Effector CD4-positive, alpha-beta T cell (primary cell): ENCODE results near the gene TPST2.

Source experiments
- DNase-seq: peaks from one replicate; pipeline ENCODE4 v3.0.0-alpha.2; 2020

TPST2 gene

DNA sequence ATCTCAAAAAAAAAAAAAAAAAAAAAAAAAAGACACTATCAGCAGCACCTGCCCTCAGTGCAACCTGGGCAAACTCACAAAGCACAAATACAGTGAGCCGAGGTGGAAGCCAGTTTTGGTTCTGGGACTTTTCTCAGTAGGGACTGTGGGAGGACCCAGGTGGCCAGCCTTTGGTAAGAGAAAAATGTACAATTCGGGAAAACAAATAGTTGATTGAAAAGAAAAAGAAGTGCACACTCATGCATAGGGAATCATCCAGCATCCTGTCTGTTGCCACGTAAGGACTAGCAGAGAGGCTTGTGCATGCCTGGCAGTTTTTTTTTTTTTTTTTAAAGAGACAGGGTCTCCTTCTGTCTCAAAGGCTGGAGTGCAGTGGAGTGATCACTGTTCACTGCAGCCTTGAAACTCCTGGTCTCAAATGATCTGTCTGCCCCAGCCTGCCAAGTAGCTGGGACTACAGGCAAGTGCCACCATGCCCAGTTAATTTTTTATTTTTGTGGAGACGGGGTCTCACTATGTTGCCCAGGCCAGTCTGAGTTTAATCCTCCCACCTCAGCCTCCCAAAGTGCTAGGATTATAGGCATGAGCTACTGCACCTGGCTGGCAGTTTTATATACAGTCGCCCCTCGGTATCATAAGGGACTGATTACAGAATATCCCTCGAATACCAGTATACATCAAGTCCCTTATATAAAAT is 36.7 kb downstream of the TPST2 start:
- DNase-seq, result no peak

GRCh38 chr22:26552466-26552865 is 37.5 kb downstream of the TPST2 start:
- no peak for DNase-seq

DNA sequence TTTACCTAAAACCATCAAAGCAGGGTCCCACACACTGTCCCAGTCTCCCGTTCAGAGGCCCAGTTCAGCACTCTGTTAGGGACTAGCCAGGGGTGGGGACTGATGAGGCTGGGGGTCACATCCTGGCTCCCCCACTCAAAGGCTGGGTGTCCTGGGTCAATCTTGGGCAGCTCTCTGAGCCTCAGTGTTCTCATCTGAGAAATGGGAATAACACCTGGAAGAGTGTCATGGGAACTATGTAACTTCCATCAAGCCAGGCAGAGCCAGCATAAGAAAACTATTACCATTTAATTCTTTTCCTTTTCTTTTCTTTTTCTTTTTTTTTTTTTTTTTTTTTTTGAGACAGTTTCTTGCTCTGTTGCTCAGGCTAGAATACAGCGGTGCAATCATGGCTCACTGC is 38.4 kb downstream of the TPST2 start:
- no peak for DNase-seq

GRCh38 chr22:26550498-26551033 is 39.4 kb downstream of the TPST2 start:
- DNase-seq, result no peak

GRCh38 chr22:26549902-26550497 is 39.9 kb downstream of the TPST2 start:
- no peak for DNase-seq

- no peak for DNase-seq
These were observed 40.9 kb downstream of the TPST2 start for GRCh38 chr22:26548984-26549383.

- DNase-seq, result no peak
These were observed 41.6 kb downstream of the TPST2 start for GRCh38 chr22:26548303-26548702.

DNA sequence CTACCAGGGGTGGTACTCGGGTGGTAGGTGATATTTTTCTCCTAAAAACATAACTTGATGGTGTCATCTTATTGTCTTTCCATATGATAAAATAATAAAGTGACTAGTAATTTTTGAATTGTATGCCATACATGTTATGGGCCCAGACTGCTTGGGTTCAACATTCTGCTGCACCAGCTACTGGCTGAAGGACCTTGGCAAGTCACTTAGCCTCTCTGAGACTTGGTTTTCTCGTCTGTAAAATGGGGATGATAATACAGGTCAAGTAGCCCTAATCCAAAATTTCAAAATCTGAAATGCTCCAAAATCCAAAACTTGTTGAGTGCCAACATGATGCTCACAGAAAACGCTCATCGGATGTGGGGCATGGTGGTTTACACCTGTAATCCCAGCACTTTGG is 42.1 kb downstream of the TPST2 start:
- DNase-seq, result no peak

- DNase-seq, result no peak
These were observed 42.5 kb downstream of the TPST2 start for GRCh38 chr22:26547426-26547825.

DNA sequence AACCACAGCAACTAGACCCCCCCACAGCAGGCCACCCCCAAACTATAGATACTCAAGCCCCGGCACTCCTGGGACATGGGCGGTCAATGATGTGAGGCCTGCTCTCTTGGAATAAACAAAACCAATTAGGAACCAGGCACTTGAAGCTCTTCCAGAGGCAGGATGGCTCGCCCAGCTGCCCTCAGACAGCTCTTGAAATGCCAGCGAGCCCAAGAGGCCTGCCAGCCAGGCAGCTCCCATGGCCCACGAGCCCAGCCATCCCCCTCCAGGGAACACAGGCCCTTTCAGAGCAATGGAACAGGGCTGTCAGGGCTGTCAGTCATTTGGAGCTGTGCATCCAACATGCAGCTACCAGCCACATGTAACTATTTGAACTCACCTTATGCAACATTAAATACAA is 43.6 kb downstream of the TPST2 start:
- DNase-seq, result no peak

- no peak for DNase-seq
These were observed 44.1 kb downstream of the TPST2 start for GRCh38 chr22:26545827-26546226.

DNA sequence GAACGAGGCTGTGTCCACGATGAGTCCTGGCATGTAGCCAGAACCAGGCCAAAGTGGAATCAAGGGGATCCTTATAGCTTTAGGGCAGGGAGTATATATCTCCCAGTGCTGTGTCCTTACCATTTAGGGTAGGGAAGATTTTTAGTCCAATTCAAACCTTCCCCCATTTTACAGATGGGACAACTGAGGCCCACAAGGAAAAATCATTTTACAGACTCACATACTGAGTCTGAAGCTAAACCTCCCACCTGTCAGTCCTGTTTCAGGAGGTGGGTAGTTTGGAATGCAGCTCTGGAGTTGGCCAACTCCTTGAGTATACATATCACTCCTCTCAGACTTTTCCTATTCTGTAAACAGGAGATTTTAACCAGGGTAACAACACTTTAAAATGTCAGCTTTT is 44.5 kb downstream of the TPST2 start:
- no peak for DNase-seq

- DNase-seq, result no peak
These were observed 45.4 kb downstream of the TPST2 start for GRCh38 chr22:26544489-26544888.

DNA sequence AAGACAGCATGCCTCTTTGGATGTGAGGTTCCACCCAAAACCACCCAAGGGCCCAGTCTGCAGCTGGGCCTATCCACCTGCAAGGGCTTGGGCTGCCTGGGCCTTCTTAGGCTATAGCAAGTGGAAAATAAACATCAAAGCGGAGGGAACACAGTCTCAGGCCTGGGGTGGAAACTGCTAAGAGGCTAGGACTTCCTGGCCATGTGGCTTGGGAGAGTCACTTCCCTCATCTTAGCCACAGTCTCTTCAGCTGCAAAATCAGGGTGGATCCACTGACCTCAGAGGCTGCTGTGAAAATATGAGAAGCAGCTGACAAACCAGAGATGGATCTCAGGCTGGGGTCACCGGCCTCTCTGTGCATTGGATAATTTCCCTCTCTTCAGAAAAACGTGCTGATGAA is 47.1 kb downstream of the TPST2 start:
- no peak for DNase-seq

GRCh38 chr22:26541167-26541819 is 48.6 kb downstream of the TPST2 start:
- no peak for DNase-seq

DNA sequence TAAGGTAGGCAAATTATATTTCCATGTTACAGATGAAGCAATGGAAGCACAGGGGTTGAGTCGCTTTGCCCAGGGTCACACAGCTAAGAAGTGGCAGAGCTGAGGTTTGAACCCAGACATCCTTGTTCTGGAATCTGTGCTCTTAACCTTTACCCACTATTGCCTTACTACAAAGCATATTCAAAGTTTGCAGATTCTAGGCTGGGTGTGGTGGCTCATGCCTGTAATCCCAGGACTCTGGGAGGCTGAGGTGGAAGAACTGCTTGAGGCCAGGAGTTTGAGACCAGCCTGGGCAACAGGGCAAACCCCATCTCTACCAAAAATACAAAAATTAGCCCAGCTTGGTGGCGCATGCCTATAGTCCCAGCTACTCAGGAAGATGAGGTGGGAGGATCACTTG is 49.8 kb downstream of the TPST2 start:
- DNase-seq, result no peak

GRCh38 chr22:26536762-26537134 is 53.2 kb downstream of the TPST2 start:
- no peak for DNase-seq

DNA sequence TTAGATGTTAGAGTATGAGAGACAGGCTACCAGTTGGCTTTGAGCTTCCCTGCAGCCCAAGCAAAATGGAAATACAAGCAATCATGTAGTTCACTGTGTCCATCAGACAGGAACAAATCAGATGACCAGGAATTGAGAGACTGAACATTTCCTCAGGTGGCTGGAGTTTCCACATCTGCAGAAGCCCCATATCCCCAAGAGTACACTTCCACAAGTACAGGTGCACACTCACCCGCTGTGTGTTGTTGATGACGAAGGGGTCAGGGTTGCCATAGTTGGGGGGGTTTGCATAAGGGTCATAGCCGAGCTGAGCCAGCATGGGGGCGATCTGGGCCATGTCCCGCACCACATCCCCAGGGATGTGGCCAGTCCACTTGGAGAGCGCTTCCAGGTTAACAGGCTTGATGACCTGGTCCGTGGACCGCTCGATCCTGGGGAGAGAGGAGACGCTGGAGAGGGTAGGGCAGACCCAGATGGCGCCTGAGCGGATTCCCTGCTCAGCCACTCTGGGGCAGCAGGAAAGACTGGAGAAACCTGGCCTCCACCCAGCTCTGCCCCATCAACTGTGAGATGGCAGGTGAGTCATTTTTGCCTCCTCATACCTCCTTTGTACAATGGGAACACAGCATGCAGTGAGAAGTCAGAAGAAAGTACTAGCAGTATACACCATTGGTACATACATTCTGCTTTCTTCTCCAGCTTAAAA is 53.7 kb downstream of the TPST2 start:
- DNase-seq, result no peak

DNA sequence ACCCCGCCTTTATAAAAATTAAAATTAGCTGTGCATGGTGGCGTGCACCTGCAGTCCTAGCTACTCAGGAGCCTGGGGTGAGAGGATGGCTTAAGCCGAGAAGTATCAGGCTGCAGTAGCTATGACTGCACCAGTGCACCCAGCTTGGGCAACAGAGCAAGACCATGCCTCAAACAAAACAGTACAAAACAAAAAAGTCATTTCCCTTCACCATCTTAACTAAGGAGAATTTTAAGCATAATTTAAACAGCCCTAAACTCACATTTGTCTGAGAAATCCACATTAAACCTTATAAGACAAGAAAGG is 54.4 kb downstream of the TPST2 start:
- no peak for DNase-seq

DNA sequence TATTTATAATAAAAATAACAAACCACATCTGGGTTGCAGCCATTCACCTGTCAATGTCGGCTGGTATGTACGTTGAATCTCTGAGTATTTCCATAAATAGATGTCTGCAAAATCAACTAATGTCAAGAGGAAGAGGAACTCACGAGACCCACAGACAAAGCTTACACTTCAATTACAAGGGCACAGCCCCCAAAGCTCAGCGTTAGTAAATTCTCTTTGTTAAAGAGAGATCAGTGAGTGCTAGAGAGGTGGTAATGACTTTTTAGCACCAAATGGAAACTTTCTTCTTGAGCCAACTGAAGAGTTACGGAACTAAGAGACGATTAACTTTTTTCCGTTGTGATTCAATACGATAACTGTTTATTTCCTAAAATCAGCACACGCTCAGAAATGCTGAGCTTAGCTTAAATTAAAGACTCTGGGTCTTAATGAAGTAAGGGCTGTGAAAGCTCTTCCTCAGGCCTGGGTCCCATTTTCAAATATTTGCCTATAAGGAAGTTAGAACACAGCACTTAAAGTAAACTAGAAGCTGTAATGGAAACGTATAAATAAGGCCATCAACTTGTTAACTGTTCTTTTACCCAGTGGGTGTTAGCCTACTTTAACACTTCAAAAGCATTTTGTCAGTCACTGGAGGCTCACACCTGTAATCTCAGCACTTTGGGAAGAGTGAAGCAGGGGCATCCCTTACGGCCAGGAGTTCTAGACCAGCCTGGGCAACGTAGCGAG is 54.9 kb downstream of the TPST2 start:
- no peak for DNase-seq

DNA sequence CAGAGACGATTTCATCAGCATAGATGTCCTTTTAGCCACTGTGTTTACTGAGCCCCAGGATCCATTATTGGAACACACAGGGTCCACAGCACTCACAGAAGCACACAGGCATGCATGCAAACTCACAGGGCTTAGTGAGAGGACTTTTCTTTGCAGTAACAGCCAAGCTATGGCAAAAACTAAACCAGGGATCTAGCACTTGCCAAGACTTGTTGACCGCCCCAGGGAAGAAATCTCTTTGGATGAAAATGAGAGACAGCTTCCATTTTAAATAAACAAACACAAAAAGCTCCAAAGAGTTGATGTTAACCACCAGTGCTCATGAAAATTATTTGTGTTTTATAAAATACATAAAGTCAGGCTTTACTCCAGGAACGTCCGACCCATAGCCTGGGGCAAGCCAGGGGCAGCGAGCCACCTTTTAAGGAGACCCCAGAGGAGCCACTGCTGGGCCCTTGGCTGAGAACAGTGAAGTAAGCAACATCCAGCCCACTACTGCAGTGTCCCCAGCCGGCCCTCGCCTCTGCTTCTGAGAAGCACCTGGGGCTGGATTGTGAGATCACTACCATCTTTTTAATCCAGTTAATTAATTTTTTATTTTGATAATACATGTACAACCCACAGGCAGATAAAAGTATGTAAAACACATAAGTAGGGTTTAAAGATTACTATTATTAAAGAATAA is 55.6 kb downstream of the TPST2 start:
- DNase-seq, result no peak

GRCh38 chr22:26529345-26529744 is 60.6 kb downstream of the TPST2 start:
- DNase-seq, result no peak
